NOMO-1 (cell line): ENCODE data around the gene STAP2.

Experiments
- DNase-seq, 2 experiments: peaks; one replicate each; lab custom pipeline; 2025; ENCODE audit not compliant: unreplicated experiment in 2 of 2; lab: John Stamatoyannopoulos, UW

STAP2 gene, protein sequence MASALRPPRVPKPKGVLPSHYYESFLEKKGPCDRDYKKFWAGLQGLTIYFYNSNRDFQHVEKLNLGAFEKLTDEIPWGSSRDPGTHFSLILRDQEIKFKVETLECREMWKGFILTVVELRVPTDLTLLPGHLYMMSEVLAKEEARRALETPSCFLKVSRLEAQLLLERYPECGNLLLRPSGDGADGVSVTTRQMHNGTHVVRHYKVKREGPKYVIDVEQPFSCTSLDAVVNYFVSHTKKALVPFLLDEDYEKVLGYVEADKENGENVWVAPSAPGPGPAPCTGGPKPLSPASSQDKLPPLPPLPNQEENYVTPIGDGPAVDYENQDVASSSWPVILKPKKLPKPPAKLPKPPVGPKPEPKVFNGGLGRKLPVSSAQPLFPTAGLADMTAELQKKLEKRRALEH

GRCh38 chr19:4338441-4339355, at the start of gene STAP2:
STAP2 (minus strand) TSS chr19:4338827; CDS start chr19:4338753, 74 bp downstream.
- no peak for DNase-seq

DNA sequence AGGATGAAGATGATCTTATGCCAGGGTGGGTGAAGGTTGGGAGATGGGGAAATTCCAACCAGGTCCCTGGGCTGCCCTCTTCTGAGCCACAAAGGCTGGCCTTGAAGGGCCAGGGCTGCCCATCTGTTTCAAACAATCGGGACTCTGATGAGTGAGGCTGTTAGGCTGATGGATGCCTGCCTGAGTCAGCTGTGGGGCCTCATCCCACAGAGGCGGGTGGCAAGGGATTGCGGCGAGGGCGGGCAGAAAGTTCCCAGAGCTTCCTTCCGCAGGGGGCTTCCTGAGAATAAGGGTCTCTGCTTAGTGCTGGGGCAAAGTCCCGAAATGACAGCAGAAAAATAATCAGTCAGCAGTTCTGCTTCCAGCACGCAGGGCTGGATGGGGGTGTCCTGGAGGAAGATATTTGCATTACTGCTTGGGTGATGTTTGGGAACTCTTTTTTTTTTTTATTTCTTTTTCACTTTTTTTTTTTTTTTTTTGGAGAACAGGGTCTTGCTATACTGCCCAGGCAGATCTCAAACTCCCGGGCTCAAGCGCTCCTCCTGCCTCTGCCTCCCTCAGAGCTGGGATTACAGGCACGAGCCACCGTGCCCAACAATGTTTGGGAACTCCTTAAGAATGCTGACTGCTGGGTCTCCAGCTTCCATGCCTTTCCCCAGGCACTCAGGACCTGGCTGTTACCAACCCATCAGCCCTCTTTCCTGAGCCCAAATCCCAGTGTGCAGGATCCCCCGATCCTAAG, 47.6 kb upstream of the STAP2 start:
- DNase-seq, result no peak

DNA sequence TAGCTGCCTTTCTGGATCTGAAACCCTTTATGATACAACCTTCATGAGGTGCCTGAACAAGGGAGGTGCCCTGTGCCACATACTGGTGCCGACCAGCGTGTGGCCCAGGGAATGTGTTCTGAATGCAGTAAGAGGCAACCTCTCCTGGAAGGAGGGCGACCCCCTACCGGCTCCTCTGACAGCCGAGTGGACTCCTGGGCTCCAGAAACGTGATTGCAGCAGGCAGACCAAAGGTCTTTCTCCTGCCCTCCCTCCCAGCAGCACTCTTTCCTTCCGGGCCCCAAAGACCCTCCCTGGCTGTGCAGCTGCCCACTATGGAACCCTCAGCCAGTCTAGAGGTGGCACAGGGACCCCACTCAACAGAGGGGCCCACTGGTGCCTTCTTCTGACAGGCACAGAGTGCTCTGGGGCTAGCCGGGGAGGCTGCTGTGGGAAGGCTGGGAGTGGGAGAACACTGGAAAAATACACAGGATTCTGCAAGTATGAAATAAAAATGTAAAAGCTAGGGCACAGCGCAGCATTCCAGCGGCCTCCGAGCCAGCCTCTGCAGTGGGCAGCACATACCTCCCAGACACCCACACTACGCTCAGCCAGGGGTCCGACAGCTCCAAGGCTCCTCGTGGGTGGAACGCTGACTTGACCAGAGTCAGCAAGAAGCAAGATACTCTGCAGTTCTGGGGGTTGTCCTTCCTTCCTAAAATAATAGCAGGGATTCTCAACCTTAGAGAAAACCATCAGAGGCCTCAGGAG, 46.8 kb upstream of the STAP2 start:
- DNase-seq, result no peak

DNA sequence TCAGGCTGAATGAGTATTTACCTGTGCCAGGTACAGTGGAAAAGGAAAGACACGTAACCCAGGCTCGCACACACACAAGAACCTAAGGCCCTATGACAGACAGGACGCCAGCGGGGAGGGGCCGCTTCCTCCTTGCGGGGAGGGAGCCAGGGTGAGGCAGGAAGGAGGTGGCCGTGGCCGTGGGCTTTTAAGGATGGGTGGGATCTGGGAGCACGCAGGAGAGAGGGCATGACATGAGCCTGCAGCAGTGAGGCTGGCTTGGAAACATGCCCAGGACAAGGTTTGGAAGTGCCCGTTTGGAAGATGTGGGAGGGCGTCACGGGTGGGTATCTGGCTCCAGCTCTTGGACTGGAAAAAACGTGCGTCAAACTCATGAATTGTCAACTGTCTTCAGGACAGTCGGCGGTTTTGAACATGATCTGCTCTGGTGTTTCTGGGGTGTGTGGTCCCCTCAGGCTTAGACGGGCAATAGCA, 41.7 kb upstream of the STAP2 start:
- DNase-seq, result no peak

- no peak for DNase-seq
Measured at GRCh38 chr19:4379383-4380253, 41.0 kb upstream of the STAP2 start.

- DNase-seq, result no peak
Measured at GRCh38 chr19:4378886-4379285, 40.3 kb upstream of the STAP2 start.

- DNase-seq, result no peak
Measured at GRCh38 chr19:4376991-4377781, 38.6 kb upstream of the STAP2 start.

GRCh38 chr19:4376671-4376990, 38.0 kb upstream of the STAP2 start:
- DNase-seq, result no peak

DNA sequence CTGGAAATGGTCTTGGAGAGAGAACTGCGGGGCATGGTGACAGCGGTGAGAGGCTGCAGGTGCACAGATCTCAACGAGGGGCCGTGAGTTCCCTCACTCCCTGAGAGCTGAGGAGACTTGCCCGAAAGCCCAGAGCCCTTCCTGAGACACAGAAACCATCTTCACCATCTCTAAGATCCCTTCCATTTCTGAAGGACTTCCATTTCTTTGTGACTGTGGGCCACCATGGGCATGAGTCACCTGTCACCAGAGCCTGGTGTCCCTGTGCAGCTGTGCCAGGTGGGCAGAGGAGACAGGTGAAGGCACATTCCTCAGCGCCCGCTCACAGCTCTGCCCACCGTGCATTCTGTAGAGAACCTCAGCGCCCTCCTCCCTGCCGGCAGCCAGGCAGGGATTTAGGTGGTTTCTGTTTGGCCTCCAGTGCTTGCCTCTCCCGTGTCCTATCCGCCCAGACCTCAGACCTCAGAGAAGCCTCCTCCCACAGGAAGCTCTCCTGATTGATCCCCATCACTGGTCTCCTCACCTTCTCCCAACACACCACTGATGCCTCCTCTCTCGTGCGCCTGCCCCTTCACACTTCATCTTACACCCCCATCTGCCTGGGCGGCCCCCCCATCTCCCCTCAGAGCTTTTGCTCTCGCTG, 37.5 kb upstream of the STAP2 start:
- DNase-seq, result no peak

DNA sequence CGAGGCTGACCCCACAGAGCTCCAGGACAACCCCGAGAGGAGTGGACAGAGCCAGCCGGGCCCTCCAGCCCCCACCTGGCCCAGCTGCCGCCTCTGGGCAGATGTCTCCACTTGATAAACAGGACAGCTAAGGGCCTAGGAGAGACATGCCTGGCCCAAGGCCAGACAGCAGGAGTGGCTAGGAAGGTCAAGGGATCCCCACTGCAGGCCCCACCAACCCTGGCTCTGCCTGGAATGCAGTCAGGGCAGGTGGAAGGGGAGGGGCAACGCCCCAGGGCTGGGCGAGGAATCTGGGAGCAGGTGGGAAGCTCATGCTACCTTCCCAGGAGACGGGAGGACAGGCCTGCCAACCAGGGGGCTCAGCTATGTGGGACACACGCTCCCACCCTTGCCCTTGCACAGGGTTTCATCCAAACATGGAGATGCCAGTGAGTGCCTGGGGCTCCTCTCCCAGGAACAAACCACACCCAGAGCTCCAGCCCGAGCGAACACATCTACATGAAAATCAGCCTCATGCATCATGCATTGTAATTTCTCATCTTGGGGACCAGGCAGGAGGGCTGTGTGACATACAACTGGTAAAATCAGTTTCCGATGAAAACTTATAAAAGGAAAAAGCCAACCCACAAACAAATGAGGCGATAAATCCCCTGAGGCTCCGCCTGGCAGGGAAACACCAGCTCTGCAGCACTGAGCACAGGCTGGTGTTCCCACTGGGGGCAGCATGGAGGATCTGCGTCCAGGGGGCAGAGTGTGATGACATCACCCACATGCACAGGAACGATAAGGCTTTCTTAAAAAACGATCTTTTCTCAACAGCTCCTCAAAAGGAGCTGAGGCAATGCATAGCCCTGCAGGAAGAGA, 36.8 kb upstream of the STAP2 start:
- peak; percentile 43 to 52 for DNase-seq

- peak; percentile 53 to 55 for DNase-seq
Measured at GRCh38 chr19:4374498-4375163, 36.0 kb upstream of the STAP2 start.

- peak in 1 of 2 experiments; percentile 32 for DNase-seq
Measured at GRCh38 chr19:4373601-4374497, 35.2 kb upstream of the STAP2 start.

DNA sequence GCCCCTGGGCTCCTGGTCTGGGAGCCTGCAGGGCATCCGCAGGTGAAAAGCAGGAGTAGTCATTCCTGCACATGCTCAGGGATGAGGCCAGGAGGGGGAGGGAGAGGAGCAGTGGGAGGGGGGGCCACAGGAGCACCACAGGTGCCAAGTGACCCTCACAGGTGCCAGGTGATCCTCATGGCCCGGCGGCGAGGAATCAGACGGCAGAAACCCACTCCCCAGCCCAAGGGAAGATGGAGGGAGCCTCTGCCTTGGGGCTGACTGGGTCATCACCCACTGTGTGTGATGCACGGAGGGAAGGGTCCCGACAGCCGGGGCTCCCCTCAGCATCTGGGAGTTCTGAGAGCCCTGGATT, 34.4 kb upstream of the STAP2 start:
- no peak for DNase-seq

- no peak for DNase-seq
Measured at GRCh38 chr19:4372165-4373012, 33.8 kb upstream of the STAP2 start.
